GM19043 (cell line): ENCODE data around the gene GFOD2.
"Not testable (repeated sequence)": the region's sequence is repeated elsewhere in the genome, so short reads cannot be mapped to it uniquely, and the experiment has no call there.

Source experiments
- ATAC-seq: cut with Tn5 transposase; IDR thresholded peaks from one replicate; pipeline ENCODE4 v1.9.1; 2021; ENCODE audit warnings: low read depth; ENCODE audit not compliant: unreplicated experiment

GFOD2 gene

DNA sequence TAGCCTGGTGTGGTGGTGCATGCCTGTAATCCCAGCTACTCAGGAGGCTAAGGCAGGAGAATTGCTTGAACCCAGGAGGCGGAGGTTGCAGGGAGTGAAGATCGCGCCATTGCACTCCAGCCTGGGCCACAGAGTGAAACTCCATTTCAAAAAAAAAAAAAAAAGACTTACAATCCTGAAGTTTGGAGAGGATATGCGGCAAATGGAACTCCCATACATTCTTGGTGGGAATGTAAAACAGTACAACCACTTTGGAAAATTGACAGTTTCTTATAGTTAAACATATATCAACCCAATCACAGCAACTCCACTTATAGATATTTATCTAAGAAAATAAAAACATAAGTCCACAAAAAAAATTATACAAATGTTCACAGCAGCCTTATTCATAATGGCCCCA is 11.9 kb downstream of the GFOD2 start:
- ATAC-seq = no peak

- ATAC-seq = no peak
These were observed 15.0 kb downstream of the GFOD2 start for GRCh38 chr16:67704110-67704509.

GRCh38 chr16:67703626-67704025 is 15.5 kb downstream of the GFOD2 start:
- ATAC-seq = no peak

- no peak for ATAC-seq
These were observed 17.0 kb downstream of the GFOD2 start for GRCh38 chr16:67702130-67702529.

GRCh38 chr16:67701420-67701819 is 17.7 kb downstream of the GFOD2 start:
- ATAC-seq = no peak

DNA sequence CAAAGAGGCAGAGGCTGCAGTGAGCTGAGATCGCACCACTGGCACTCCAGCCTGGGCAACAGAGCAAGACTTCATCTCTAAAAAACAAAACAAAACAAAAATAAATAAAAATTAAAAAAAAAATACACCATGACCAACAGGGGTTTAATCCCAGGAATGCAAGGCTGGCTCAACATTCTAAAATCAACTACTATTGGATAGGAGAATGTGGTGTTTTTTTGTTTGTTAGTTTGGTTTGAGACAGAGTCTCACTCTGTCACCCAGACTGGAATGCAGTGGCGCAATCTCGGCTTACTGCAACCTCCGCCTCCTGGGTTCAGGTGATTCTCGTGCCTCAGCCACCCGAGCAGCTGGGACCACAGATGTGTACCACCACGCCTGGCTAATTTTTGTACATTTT is 19.9 kb downstream of the GFOD2 start:
- no peak for ATAC-seq

GRCh38 chr16:67697422-67698185 is 21.5 kb downstream of the GFOD2 start:
- no peak for ATAC-seq

- ATAC-seq = no peak
These were observed 24.5 kb downstream of the GFOD2 start for GRCh38 chr16:67694611-67695010.

DNA sequence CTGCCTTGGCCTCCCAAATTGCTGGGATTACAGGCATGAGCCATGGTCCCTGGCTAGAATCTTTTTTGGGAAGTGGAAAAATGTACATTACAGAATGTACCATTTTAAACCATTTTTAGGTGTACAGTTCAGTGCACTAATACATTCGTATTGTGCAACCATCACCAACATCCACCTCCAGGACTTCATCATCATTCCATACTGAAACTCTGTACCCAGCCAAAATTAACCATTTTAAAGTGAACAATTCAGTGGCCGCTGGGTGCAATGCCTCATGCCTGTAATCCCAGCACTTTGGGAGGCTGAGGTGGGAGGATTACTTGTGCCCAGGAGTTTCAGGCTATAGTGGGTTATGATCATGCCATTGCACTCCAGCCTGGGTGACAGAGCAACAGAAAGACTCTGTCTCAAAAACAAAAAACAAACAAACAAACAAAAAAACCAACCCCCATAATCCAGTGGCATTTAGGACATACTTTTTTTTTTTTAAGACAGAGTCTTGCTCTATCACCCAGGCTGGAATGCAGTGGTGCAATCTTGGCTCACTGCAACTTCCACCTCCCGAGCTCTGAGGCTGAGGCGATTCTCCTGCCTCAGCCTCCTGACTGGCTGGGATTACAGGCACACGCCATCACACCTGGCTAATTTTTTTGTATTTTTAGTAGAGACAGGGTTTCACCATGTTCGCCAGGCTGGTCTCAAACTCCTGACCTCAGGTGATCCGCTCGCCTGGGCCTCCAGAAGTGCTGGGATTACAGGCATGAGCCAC is 25.4 kb downstream of the GFOD2 start:
- not testable (repeated sequence) for ATAC-seq

- ATAC-seq = no peak
These were observed 33.6 kb downstream of the GFOD2 start for GRCh38 chr16:67685388-67686112.

DNA sequence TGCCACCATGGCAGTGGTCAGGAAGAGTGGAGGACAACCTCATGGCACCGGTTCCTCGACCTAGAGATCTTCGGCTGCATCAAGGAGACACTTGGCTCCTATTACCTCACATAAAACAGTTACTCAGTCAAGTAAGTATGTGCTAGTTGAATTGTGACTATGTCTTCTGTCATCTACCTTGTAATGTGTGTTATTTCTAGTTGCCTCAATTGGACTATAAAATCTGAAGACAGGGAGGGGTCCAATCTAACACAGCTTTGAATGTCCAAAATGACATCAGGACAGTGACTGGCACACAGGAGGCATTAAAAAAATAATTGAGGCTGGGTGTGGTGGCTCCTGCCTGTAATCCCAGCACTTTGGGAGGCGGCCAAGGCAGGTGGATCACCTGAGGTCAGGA is 35.3 kb downstream of the GFOD2 start:
- ATAC-seq = no peak

DNA sequence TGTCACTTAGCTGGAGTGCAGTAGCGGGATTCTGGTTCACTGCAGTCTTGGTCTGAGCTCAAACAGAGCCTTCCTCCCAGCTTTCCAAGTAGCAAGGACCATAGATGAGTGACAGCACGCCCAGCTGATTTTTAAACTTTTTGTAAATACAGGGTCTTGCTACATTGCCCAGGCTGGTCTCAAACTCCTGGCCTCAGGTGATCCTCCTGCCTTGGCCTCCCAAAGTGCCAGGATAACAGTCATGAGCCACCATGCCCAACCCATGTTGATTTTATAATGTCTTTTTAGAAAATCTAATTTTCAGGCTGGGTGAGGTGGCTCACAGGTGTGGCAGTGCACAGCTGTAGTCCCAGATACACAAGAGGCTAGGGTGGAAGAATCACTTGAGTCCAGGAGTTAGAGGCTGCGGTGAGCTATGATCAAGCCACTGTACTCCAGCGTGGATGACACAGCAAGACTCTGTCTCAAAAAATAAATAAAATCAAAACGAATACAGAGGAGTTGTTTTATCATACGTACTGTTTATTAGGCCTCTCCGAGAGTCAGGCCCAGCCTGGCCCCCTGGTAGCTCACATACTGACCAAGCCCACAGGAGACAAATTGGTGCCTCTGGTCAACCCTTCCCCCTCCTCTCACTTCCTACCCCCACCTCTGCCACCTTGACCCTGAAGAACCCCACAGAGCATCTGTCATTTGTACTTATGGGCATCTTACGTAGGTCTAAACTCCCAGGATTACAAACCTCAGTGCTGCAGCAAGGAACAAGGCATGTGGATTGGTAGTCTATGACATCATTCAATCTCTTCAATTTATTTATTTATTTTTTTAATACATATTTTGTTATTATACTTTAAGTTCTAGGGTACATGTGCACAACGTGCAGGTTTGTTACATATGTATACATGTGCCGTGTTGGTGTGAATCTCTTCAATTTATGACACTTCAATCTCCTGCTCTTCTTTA is 38.9 kb downstream of the GFOD2 start:
- ATAC-seq = no peak

GRCh38 chr16:67678354-67679023 is 40.6 kb downstream of the GFOD2 start:
- ATAC-seq = no peak

GRCh38 chr16:67677712-67678111 is 41.4 kb downstream of the GFOD2 start:
- no peak for ATAC-seq

DNA sequence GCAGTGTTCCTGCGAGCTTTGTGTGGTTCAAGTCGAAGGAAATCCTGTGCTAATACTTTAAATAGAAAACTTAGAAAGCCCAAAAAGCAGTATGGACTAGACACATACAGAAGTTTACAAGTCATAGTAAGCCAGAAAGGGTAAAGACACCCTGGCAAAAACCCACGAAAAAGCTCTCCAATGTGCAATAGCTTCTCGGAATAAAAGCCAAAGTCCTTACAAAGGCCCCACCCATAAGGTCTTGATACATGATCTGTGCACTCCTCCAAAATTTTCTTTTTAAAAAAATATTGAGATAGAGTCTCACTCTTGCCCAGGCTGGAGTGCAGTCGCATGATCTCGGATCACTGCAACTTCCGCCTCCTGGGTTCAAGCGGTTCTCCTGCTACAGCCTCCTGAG is 42.2 kb downstream of the GFOD2 start:
- ATAC-seq = no peak

GRCh38 chr16:67676516-67676915 is 42.6 kb downstream of the GFOD2 start:
- ATAC-seq = no peak

GRCh38 chr16:67675999-67676398 is 43.1 kb downstream of the GFOD2 start:
- ATAC-seq = no peak

DNA sequence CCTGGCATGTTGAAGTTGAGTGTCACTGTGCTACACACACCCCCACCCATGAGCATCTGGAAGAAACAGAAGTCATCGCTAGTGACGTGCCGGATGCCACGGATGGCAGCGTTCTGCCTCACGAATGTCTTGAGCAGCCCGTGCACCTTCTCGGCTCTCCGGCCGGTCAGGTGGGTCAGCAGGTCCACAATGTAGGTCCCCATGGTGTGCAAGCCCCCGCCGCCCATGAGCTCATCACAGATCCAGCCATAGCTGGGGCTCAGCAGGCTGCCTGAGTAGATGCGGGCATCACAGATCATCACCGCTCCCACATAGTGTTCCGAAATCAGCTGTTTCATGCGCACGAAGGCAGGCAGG is 43.6 kb downstream of the GFOD2 start:
- ATAC-seq = no peak

DNA sequence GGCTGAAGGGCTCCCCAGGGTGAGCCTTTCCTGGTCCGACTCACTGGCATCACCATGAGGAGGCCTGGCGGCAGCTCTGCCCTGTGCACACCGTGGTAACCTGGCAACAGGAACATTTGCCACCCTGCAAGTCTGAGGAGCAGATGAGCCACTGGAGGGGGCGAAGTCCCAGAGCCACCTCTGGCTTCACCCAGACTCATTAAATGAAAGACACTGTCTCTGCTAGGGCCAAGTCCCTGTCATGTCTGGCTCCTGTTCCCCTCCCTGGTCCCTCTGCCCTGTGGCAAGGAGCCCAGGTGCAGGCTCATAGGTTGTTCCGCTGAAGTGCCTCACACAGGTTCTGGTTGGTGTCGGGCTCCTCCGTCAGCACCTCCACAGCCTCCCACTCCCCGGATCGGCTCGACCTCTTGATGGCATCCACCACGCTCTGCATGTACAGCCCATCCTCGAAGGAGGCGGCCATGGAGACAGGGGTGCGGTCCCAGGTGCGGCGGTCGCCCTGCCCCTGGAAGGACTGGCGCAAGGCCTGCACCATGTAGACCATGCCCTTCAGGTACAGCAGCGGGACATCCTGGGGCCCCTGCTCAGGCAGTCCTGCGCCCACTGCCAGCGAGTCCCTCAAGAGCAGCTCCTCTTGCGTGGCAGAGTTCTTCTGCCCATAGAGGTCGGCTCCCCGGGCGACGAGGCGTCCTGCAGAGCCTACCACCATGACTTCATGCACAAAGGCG is 44.1 kb downstream of the GFOD2 start:
- no peak for ATAC-seq
